SKM-1 treated with dmso at 0.1 percent for 144 hours (cell line): Measurements from ENCODE around the gene GBA2.
A peak's percentile ranks its signal among the peaks of the same experiment; 100 is the strongest.

Experiments used
- DNase-seq: peaks from one replicate; lab custom pipeline; 2025; ENCODE audit not compliant: unreplicated experiment; lab: John Stamatoyannopoulos, UW

Gene GBA2

DNA sequence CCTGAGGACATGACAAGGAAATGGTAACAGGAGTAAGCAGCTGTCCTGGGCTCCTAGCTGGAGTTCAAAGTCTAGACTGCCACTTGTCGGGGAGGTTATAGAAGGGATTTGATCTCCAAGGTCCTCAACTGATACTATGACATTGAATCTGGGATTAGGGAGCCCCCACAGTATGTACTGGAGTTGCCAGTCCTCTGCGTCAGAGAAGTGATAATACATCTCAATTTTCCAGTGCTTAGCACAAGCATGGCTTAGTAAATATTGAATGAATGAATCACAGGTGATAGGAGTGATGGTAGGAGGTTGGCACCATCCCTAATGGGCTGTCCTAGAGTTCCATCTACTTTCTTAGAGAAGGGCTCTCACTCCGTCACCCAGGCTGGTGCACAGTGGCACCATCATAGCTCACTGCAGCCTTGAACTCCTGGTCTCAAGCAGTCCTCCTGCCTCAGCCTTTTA is 53.1 kb downstream of the GBA2 start:
- DNase-seq, result no peak

DNA sequence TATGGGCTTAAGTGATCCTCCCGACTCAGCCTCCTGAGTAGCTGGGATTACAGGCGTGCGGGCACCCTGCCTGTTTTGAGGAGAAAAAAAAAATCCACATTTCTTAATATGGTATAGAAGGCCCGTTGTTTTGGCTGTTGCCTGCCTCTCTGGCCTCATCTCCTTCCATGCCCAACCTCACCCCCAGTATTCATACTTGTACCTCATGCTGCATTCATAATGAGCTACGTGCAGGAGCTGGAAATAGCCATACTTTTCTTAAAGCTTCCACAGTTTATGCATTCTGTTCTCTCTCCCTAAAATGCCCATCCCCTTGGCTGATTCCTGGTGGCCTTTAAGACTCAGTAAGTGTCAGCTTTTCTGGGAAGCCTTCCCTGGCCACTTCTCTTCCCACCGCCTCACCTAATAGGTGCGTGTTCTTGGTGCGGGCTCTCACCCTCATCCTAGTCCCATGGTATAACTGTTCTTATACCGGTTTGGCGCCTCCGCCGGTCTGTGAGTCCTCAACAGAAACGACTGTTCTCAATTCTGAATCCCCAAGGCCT is 57.2 kb downstream of the GBA2 start:
- no peak for DNase-seq

DNA sequence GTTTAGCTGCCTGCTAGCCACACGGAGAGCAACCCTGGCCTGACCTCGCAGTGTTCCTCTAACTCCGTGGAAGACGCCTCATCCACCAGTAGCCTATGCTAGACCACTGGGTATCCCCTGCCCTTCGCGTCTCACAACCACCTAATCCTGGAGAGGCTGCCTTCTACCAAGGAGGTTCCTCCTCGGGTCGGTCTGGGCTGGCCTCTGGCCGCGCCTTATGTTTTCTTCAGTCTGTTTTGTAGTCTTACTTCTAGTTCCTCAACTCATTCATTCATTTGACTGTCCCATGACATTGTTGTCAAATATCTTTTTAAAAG is 57.7 kb downstream of the GBA2 start:
- DNase-seq, result peak; percentile 18

DNA sequence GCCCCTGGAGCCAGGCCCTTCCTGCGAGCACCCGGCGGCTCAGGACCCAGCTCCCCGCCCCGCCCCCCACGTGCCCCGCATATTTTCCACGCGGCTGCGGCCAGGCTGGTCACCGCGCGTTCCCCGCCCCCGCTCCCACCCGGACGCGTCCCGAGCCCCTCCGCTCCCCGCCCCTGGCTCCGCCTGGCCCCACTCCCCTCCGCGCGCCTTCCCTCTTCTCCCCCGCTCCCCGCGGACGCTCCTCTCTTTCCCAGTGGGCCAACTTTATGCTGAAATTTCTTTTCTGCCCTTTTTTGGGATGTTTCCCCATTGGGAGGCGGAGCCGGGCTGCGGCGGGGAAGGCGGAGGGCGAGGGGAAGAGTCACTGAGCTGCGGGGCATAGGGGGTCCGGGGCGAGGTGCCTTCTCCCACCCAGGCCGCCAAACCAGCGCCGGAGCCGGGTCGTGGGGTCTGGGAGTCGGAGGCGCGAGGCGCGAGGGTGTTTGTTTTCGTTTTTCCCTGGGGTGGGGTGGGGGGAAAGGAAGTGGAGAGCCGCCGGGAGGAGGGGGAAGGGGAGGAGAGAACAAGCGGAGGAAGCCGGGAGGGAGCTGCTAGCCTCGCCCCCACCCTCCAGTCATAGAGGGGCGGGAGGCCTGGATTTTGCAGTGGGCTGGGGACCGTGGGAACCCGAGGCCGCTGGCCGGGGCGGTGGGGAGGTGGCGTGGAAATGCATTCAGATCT is 58.3 kb downstream of the GBA2 start:
- DNase-seq, result peak; percentile 40

DNA sequence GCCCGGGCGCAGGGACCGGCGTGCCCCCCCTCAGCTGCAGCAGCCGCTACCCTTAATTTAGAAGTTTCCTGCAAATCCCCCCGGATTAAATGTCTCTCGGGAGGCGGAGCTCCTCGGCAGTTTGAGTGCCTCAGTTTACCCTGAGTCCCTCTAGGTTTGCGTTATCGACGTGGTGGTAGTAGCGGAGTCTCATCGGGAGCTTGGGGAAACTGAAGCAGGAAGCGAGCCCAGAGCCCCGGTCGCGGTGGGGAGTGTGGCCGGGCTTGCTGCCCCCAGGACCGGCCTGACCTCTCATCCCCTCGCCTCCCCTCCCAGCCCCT is 58.8 kb downstream of the GBA2 start:
- no peak for DNase-seq

DNA sequence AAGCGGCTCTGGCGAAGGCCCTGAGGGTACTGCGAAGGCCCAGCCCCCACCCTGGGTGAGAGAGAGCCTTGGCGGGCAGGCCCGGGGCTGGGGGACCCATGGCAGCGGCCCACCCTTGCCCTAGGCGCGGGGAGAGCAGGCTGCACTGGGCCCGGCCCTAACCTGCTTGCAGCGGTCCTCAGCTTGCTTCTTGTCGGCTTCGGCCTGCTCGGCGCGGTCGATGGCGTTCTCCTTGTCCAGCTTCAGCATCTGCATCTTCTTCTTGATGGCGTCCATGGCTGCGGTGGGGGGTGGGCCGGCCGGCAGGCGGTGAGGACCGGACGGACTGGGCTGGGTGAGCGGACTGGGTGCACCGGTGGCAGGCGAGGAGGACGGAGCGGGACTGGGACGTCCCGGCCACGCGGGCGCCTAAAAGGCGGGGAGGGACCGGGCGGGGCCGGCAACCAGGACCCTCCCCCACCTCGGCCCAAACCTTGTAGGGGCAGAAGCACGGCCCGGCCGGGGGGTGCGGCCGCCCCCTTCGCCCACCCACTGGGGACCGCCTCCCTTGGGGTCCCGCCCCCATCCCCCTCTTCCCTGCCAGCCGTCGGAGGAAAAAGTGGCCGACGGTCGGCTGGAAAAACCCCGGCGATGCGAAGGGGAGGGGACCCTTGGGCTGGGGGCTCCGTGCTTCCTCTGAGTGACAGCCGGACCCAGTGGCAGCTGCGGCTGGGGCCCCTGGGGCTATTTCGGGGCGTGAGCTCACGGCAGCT is 59.3 kb downstream of the GBA2 start, which contains the start of gene TPM2:
Gene TPM2, minus strand, starts transcription at position 384 of the 752 bp plus-strand sequence. Its CDS starts 108 bp downstream, at position 276.
- no peak for DNase-seq

DNA sequence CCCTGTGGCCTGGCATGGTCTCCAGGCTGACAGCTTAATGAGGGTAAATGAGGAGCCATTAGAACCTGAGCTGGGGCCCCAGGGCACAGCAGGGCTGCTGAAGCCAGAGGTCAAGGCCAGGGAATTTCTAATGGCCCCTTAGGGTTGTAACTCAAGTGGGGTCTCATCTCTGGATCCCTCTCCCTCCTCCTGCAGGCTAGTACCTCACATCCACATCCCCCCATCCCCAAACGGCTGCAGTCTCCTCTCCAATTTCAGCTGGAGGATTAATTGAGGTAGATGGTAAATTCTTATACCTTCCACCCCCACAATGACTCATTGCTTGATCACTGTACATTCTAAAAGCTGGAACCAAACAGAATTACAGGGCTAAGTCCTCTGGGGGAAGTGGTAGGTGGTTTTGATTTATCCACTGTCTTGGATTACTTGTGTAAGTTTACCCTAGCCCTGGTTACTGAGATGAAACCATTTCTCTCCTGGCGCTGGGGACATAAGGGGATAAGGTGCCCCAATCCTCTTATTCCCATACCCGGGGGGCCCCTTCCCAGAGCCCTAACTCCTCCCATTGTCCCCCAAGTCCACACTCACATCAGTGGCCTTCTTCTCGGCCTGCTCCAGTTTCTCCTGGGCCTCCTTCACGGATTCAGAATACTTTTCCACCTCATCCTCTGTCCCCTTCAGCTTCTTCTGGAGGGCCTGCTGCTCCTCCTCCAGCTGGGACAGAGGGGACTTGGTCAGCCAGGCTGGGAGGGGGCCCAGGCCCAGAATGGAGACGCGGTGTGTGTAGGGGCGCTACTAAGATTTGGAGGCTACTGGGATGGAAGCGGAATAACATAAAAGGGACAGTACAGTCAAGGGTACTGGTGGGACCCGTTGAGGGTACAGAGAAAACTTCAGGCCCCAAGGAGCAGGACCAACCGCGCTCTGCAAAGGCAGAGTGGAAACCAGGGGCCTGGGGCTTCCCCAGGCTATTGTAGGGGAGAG is 60.2 kb downstream of the GBA2 start:
- DNase-seq, result no peak

DNA sequence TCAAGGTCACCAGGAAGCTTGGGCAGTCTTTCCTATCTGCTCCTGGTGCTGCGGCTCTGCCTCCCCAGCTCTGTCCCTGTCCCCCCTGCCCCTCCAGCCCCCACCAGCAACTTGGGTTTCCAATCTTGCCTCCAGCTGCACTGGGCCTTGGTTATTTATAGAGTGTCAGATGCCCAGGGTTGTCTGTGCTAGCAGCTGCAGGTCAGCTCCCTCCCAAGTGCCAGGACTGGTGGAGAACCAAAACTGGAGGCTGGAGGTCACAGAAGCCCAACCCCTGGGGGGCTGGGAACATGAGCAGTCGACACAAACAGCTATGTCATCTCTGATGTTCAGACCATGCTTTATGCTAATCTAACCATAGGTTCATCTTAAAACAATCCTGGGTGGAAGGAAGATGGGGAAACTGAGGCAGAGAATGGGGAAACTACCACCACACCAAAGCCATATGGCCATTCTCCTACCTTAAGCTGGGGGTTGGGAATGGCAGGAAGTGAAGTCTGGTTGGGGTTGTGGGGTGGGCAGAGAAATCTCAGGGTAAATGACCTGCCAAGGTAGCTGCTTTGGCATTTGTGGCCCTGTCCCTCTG is 61.0 kb downstream of the GBA2 start:
- no peak for DNase-seq

DNA sequence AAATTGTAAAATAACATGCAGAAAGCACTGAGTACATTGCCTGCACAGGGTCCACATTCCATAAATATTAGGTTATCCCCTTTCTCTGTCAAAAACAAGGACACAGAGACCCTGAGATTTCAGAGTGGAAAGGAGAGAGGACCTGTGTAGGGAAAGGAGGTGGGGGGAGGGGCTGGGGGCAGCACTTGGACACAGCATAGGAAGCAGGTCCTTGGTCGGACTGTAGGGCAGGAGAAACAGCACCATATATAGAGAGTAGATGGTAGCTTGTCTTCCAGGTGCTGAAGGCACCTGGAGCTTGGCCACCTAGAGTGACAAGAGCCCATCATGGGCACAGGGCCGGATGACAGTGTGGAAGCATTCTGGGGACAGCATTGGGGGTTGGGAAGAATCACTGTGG is 61.7 kb downstream of the GBA2 start:
- no peak for DNase-seq
